Stimulated activated CD4-positive, alpha-beta T cell treated with anti-CD3 and anti-CD28 coated beads, TNF-alpha, amount 100 ng/mL, for 24 hours (primary cell): ENCODE results near the gene FLYWCH2.
A peak's percentile ranks its signal among the peaks of the same experiment; 100 is the strongest.

ENCODE experiments used
- DNase-seq, 3 experiments: peaks; one replicate each; pipeline ENCODE4 v3.0.0-alpha.2; 2020; ENCODE audit warnings: low read depth in 3 of 3

Gene FLYWCH2

GRCh38 chr16:2881783-2882649 lies 999 bp upstream of the FLYWCH2 start:
- DNase-seq, result no peak

GRCh38 chr16:2883458-2883908 lies 468 bp downstream of the FLYWCH2 start:
- no peak for DNase-seq

- no peak for DNase-seq
These were observed 1.0 kb downstream of the FLYWCH2 start for GRCh38 chr16:2884041-2884451.

DNA sequence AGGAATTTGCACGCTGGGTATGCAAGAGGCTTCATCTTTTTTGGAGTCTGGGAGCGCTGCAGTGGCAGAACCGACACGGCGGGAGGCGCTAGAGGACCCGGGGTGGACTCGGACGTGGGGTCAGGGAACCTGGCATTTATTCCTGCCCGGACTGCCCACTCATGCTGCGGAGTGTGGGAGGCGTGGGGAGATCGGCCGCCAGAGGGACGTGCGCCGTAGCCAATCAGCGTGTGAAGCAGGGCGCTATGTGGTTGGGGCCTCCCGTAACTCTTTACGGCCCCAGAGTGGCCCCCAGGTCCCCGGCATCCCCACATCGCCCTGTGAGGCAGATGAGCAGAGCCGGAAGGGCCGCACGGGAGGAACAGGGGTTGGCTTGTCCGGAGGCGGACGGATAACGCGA lies 11.2 kb downstream of the FLYWCH2 start:
- no peak for DNase-seq

DNA sequence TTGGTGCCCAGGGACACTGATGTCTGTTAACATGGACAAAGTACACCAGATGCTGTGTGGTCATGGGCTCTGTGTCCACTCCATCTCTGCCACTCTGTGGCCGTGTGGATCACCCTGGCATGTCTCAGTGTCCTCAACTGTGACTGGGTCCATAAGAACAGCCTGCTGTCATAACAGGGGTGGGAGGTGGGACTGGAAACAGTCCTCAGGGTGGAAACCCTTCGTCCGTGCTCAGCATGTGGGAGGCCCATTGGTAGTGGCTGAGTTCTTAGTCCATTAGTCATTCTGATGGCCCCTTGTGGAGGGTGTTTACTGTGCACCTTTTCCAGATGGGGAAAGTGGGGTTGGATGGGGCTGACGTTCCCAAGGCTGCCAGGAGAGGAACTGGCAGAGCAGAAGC lies 12.8 kb downstream of the FLYWCH2 start:
- no peak for DNase-seq

DNA sequence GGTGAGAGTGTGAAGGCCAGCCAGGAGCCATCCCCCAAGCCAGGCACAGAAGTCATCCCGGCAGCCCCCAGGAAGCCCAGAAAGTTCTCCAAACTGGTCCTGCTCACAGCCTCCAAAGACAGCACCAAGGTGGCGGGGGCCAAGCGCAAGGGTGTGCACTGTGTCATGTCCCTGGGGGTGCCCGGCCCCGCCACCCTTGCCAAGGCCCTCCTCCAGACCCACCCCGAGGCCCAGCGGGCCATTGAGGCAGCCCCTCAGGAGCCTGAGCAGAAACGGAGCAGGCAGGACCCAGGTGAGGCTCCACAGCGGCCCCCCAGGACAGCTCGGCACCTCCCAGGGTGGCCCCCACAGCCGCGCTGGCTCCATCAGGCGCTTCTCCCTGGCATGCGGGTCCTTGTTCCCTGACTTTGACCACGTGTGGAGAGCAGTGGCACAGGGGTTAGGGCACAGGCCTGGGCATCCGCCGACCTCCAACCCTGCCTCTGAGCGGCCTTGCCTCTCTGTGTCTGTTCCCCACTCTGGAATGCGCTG lies 13.5 kb downstream of the FLYWCH2 start:
- no peak for DNase-seq

- no peak for DNase-seq
These were observed 14.1 kb downstream of the FLYWCH2 start for GRCh38 chr16:2897110-2897509.

DNA sequence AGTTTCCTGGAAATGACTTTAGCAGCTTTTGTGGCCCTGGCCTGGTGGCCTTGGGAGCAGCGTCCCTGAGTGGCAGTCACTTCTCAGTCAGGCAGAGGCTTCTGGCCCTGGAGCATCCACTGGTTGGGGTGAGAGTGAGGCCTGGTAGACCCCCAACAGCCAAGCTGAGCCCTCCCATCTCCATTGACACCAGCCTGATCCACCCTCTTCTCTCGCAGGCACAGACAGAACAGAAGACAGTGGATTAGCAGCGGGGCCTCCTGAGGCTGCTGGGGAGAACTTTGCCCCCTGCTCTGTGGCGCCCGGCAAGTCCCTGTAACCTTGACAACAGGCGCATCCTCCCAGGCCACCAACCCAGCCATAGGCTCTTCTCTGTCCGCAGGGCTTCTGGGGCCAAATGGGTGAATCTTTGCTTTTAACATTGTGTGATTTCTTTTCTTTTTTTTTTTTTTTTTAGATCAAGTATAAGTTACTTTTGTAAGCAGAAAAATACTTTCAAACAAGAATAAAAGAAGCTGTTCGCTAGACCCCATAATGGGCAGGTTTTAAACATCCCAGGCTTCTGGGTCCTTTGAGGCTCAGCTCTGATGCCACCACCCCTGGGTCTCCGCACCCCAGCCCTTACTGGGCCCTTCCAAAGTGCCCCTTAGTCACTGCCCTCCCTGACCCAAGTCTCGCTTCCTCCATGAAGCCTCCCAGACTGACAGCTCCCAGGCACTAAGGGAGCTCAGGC lies 16.0 kb downstream of the FLYWCH2 start:
- no peak for DNase-seq

DNA sequence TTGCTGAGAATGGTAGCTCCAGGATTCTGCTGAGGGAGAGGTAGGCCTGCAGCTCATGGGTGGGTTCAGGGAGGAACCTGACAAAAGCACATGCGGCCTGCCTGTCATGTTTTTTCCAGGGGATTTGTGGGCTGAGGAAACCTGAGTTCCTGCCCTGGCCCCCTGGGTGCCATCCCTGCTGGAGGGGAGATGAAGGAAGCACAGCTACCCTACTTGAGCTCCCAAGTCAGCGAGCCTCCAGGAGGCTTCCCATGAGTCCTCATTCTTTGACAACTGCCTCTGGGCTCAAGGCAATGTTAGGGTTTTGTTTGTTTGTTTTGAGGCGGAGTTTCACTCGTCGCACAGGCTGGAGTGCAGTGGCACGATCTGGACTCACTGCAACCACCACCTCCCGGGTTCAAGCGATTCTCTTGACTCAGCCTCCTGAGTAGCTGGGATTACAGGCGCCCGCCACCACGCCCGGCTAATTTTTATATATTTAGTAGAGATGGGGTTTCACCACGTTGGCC lies 16.6 kb downstream of the FLYWCH2 start:
- no peak for DNase-seq

- no peak for DNase-seq
These were observed 17.6 kb downstream of the FLYWCH2 start for GRCh38 chr16:2900526-2901075.

- no peak for DNase-seq
These were observed 19.5 kb downstream of the FLYWCH2 start for GRCh38 chr16:2902337-2903130.

GRCh38 chr16:2904100-2904921 lies 21.3 kb downstream of the FLYWCH2 start:
- peak; percentile 48 to 76 (median 63) for DNase-seq

- no peak for DNase-seq
These were observed 21.9 kb downstream of the FLYWCH2 start for GRCh38 chr16:2904922-2905240.

DNA sequence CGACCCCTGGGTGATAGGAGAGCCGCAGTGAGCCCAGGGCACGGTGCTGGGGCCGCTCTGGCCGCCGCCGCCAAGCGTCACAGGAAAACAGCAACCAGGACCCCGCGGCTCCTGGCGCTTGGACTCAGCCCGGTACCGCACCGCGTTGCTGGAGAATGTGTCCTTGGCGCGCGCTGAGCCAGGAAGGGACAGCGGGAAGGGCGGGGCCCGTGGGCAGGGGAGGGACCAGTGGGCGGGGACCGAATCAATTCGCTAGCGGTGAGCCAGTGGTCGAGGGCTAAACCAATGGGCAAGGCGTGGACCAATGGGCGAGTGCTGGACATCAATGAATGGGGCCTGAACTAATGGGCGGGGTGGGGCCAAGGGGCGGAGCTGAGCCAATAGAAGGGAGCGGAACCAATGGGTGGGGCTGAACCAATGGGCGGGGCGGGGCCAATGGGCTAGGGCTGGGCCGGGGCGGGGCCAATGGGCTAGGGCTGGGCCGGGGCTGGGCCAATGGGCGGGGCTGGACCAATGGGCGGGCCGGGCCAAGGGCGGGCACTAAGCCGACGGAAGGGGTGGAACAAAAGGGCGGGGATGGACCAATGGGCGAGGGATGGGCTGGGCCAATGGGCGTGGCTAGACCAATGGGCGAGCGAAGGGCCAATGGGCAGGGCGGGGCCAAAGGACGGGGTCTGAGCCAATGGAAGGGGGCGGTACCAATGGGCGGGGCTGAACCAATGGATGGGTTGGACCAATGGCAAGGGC lies 22.4 kb downstream of the FLYWCH2 start:
- DNase-seq, result peak; percentile 87 to 99 (median 92)

DNA sequence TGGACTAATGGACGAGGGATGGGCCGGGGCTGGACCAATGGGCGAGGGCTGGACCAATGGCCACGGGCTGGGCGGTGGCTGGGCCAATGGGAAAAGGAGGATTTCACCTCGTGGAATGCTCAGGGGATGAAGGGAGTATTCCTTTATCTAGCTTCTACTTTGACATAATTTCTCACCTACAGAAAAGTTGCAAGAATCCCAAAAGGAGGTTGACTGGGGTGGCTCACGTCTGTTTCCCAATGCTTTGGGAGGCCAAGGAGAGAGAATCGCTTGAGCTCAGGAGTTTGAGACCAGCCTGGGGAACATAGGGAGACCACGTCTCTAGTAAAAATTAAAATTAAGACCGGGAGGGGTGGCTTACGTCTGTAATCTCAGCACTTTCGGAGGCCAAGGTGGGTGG lies 23.0 kb downstream of the FLYWCH2 start:
- no peak for DNase-seq

DNA sequence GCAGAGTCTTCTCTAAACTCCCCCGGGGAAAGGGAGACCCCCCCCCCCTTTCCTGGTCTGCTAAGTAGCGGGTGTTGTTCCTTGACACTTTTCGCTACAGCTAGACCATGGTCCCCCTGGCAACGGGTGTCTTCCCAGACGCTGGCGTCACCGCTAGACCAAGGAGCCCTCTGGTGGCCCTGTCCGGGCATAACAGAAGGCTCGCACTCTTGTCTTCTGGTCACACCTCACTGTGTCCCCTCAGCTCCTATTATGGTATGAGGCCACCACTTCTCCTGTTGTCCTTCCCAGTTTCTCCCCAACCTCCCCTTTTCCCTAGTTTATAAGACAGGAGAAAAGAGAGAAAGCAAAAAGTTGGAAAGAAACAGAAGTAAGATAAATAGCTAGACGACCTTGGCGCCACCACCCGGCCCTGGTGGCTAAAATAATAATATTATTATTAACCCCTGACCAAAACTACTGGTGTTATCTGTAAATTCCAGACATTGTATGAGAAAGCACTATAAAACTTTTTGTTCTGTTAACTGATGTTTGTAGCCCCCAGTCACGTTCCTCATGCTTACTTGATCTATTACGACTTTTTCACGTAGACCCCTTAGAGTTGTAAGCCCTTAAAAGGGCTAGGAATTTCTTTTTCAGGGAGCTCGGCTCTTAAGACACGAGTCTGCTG lies 24.2 kb downstream of the FLYWCH2 start:
- peak in 1 of 3 experiments; percentile 55 for DNase-seq

- no peak for DNase-seq
These were observed 27.5 kb downstream of the FLYWCH2 start for GRCh38 chr16:2910441-2910969.

DNA sequence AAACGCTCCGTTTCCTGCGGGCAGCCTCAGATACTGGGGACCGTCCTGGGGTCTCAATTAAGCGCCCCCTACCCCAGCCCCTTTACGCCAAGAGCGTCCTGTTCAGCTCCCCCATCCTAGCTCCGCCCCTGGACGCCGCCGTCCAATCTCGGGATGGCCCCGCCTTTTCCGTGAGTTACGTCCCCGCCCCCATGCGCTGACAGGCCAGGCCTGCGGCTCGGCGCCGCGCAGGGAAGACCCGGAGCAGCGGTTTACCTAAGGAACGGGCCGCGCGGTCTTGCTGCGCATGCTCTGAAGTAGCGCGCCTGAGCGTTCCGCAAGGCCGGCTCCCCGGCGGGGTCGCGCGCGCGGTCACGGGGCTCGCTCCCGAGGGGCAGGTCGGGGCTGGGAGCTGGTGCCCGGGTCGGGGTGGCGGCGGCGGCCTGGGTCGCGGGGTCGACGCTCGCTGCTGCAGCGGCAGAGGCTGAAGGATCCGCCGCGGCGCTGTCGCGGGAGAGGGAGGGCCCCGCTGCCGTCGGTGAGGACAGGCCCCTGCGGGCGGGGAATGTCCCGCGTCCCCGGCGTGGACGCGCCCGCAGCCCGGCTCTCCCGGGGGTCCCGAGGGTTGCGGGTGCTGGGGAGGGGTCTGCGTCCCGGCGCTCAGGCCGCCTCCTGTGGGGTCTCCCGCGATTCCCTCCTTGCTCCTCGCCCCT lies 28.8 kb downstream of the FLYWCH2 start, which contains the start of gene FLYWCH1:
TSS of gene FLYWCH1 (plus strand) at position 294 of the 692 bp plus-strand sequence. CDS start 17,755 bp downstream, outside the sequence.
- peak; percentile 98 to 99 (median 98) for DNase-seq
